Activated CD4-positive, alpha-beta T cell treated with anti-CD3 and anti-CD28 coated beads, Interleukin-2, amount 50 U/mL, for 4 hours (primary cell): Measurements from ENCODE around the gene ACLY.
A peak's percentile ranks its signal among the peaks of the same experiment; 100 is the strongest.

Experiments used
- DNase-seq, 2 experiments: peaks; one replicate each; pipeline ENCODE4 v3.0.0-alpha.2; 2020

The ACLY gene

GRCh38 chr17:41918314-41919164 lies at the start of gene ACLY:
Gene ACLY, minus strand, starts transcription at chr17:41918951. Its CDS starts 5,078 bp downstream, at chr17:41913873.
- DNase-seq, result peak; percentile 92 to 94

GRCh38 chr17:41967921-41968578 lies 49.3 kb upstream of the ACLY start:
- DNase-seq, result no peak

- DNase-seq, result peak; percentile 29
Observed at GRCh38 chr17:41967141-41967920, 48.6 kb upstream of the ACLY start.

GRCh38 chr17:41966463-41967140 lies 47.9 kb upstream of the ACLY start, which contains the start of gene CNP:
Gene CNP, plus strand, starts transcription at chr17:41966795. Its CDS starts 90 bp downstream, at chr17:41966885.
- DNase-seq, result peak; percentile 84 to 85

GRCh38 chr17:41965694-41966462 lies 47.1 kb upstream of the ACLY start:
- peak; percentile 53 to 58 for DNase-seq

- DNase-seq, result peak; percentile 64 to 68
Observed at GRCh38 chr17:41962768-41963434, 44.1 kb upstream of the ACLY start.

- DNase-seq, result no peak
Observed at GRCh38 chr17:41962111-41962510, 43.4 kb upstream of the ACLY start.

- no peak for DNase-seq
Observed at GRCh38 chr17:41959336-41960095, 40.8 kb upstream of the ACLY start.

- DNase-seq, result no peak
Observed at GRCh38 chr17:41959030-41959335, 40.2 kb upstream of the ACLY start.

GRCh38 chr17:41957869-41958439 lies 39.2 kb upstream of the ACLY start:
- DNase-seq, result no peak

- DNase-seq, result no peak
Observed at GRCh38 chr17:41957031-41957868, 38.5 kb upstream of the ACLY start.

GRCh38 chr17:41956522-41956921 lies 37.8 kb upstream of the ACLY start:
- no peak for DNase-seq

GRCh38 chr17:41948762-41949460 lies 30.2 kb upstream of the ACLY start:
- DNase-seq, result no peak

- no peak for DNase-seq
Observed at GRCh38 chr17:41944943-41945342, 26.2 kb upstream of the ACLY start.

- no peak for DNase-seq
Observed at GRCh38 chr17:41943492-41943891, 24.7 kb upstream of the ACLY start.

GRCh38 chr17:41942626-41943373 lies 24.0 kb upstream of the ACLY start:
- DNase-seq, result no peak

GRCh38 chr17:41941168-41941567 lies 22.4 kb upstream of the ACLY start:
- DNase-seq, result no peak

- DNase-seq, result no peak
Observed at GRCh38 chr17:41939693-41940090, 20.9 kb upstream of the ACLY start.
